H1 (cell line): ENCODE measurements around the gene COL6A5. TPM values are rescaled to one million over a fixed set of nuclear protein-coding genes. Genes with fewer than 3 reads are reported as not detected.

Source experiments
- CTCF ChIA-PET: fragments of 300-600 bp; sonication (Branson Sonifier 250); formaldehyde crosslinking; loops from one replicate; lab custom pipeline; 2021; ENCODE audit not compliant: partially characterized antibody; lab: Charles Lee
- POLR2A ChIA-PET: fragments of 300-600 bp; sonication (Branson Sonifier 250); formaldehyde crosslinking; loops from one replicate; lab custom pipeline; 2021; ENCODE audit warnings: inconsistent platforms; ENCODE audit not compliant: partially characterized antibody; lab: Charles Lee
- DNase-seq, 2 experiments: peaks; one replicate each; pipeline versions ENCODE4 v3.0.0 to v3.0.0-alpha.2; 2010 to 2022; ENCODE audit warnings: low spot score in 2 of 2, low read depth in 1 of 2, mixed read lengths in 1 of 2
- FAIRE-seq: peaks from 2 replicates; lab custom pipeline; 2011; peaks lifted over from hg19 to GRCh38; lab: Jason Lieb, UNC
- H2AFZ ChIP-seq: 2 replicates; pipeline ENCODE4 v1.8.1; 2012; ENCODE audit warnings: low read length, inconsistent platforms
- H2AK5ac ChIP-seq: 2 replicates; pipeline ENCODE4 v1.6.1; 2013; ENCODE audit warnings: low read depth, low read length
- H2BK120ac ChIP-seq: replicated peaks from 2 replicates; pipeline ENCODE3; 2013; ENCODE audit warnings: low read depth, low read length, inconsistent platforms
- H2BK12ac ChIP-seq: 2 replicates; pipeline ENCODE4 v1.6.1; 2013; ENCODE audit warnings: low read depth, low read length
- H2BK15ac ChIP-seq: 2 replicates; pipeline ENCODE4 v1.6.1; 2013; ENCODE audit warnings: low read length
- H2BK20ac ChIP-seq: 2 replicates; pipeline ENCODE4 v1.6.1; 2013; ENCODE audit warnings: low read length
- H2BK5ac ChIP-seq: 2 replicates; pipeline ENCODE4 v1.6.1; 2013; ENCODE audit warnings: low read depth, low read length
- H3K14ac ChIP-seq: 2 replicates; pipeline ENCODE4 v1.6.1; 2013; ENCODE audit warnings: inconsistent platforms; ENCODE audit not compliant: insufficient read length
- H3K18ac ChIP-seq: 2 replicates; pipeline ENCODE4 v1.6.1; 2013; ENCODE audit warnings: low read length; ENCODE audit errors: extremely low read depth
- H3K23ac ChIP-seq: 2 replicates; pipeline ENCODE4 v1.6.1; 2013; ENCODE audit warnings: inconsistent platforms; ENCODE audit not compliant: insufficient read length
- H3K23me2 ChIP-seq: 2 replicates; pipeline ENCODE4 v1.6.1; 2013; ENCODE audit warnings: low read depth, low read length
- H3K27ac ChIP-seq: 2 replicates; pipeline ENCODE4 v1.6.1; 2011; ENCODE audit warnings: low read depth, low read length, inconsistent platforms
- H3K27me3 ChIP-seq, 4 experiments: replicated peaks in 1 of 4; 1 replicate in 1 of 4; 2 replicates in 3 of 4; pipeline versions ENCODE4 v1.6.1 to v1.8.1; 2011 to 2013; ENCODE audit warnings: low read length in 3 of 4, mild to moderate bottlenecking in 3 of 4, inconsistent platforms in 2 of 4, mixed read lengths in 2 of 4, moderate library complexity in 1 of 4; ENCODE audit not compliant: control insufficient read depth in 3 of 4, insufficient read depth in 3 of 4; ENCODE audit errors: extremely low read depth in 1 of 4
- H3K36me3 ChIP-seq, 4 experiments: 2 replicates each; pipeline versions ENCODE4 v1.6.1 to v1.8.1; 2011 to 2013; ENCODE audit warnings: mild to moderate bottlenecking in 4 of 4, low read length in 3 of 4, moderate library complexity in 2 of 4, control low read depth in 1 of 4, inconsistent platforms in 1 of 4; ENCODE audit not compliant: insufficient read depth in 4 of 4, control insufficient read depth in 2 of 4
- H3K4ac ChIP-seq: replicated peaks from 2 replicates; pipeline ENCODE3; 2013; ENCODE audit warnings: low read length, low read depth, mixed read lengths, inconsistent platforms; ENCODE audit not compliant: insufficient read length
- H3K4me1 ChIP-seq, 4 experiments: replicated peaks in 1 of 4; 1 replicate in 1 of 4; 2 replicates in 3 of 4; pipeline versions ENCODE4 v1.6.1 to v1.8.1; 2011 to 2013; ENCODE audit warnings: low read length in 3 of 4, inconsistent platforms in 2 of 4, mixed read lengths in 1 of 4; ENCODE audit not compliant: insufficient read depth in 4 of 4, control insufficient read depth in 3 of 4
- H3K4me2 ChIP-seq, 2 experiments: 2 replicates each; pipeline versions ENCODE4 v1.6.1 to v1.8.1; 2011 to 2013; ENCODE audit warnings: low read depth in 2 of 2, low read length in 2 of 2, control low read depth in 1 of 2, inconsistent platforms in 1 of 2, mild to moderate bottlenecking in 1 of 2; ENCODE audit not compliant: insufficient read depth in 1 of 2
- H3K4me3 ChIP-seq, 4 experiments: fragments of 200-600, 300-600 bp in 1 of 4; sonication (generic), shearing (Covaris generic), sonication (Bioruptor Twin) in 1 of 4; 2 replicates each; pipeline versions ENCODE4 v1.5.1 to v1.8.1; 2011 to 2016; ENCODE audit warnings: low read length in 4 of 4, low read depth in 3 of 4, control low read depth in 2 of 4, inconsistent platforms in 2 of 4, mild to moderate bottlenecking in 2 of 4, mixed read lengths in 1 of 4, moderate library complexity in 1 of 4; ENCODE audit not compliant: insufficient read depth in 2 of 4; ENCODE audit errors: extremely low read depth in 1 of 4
- H3K56ac ChIP-seq: replicated peaks from 2 replicates; pipeline ENCODE3; 2013; ENCODE audit warnings: low read depth, mild to moderate bottlenecking, mixed read lengths, low read length, inconsistent platforms; ENCODE audit not compliant: insufficient read length
- H3K79me1 ChIP-seq: 2 replicates; pipeline ENCODE4 v1.6.1; 2013; ENCODE audit warnings: low read depth, low read length, control low read depth
- H3K79me2 ChIP-seq, 2 experiments: 2 replicates each; pipeline versions ENCODE4 v1.6.1 to v1.8.1; 2012 to 2013; ENCODE audit warnings: low read length in 2 of 2, mild to moderate bottlenecking in 2 of 2, inconsistent platforms in 1 of 2; ENCODE audit not compliant: insufficient read depth in 2 of 2, control insufficient read depth in 1 of 2
- H3K9ac ChIP-seq, 4 experiments: replicated peaks in 1 of 4; 1 replicate in 1 of 4; 2 replicates in 3 of 4; pipeline versions ENCODE4 v1.6.1 to v1.8.1; 2011 to 2013; ENCODE audit warnings: low read depth in 3 of 4, low read length in 3 of 4, control low read depth in 2 of 4, mild to moderate bottlenecking in 2 of 4, moderate library complexity in 2 of 4, inconsistent platforms in 1 of 4; ENCODE audit errors: extremely low read depth in 1 of 4
- H3K9me3 ChIP-seq, 2 experiments: 2 replicates each; pipeline versions ENCODE4 v1.6.1 to v1.8.1; 2012 to 2013; ENCODE audit warnings: mild to moderate bottlenecking in 2 of 2, moderate library complexity in 2 of 2, control low read depth in 1 of 2, inconsistent platforms in 1 of 2, low read depth in 1 of 2, low read length in 1 of 2, mixed read lengths in 1 of 2; ENCODE audit not compliant: insufficient read depth in 2 of 2
- H4K20me1 ChIP-seq, 2 experiments: replicated peaks in 1 of 2; 2 replicates each; pipeline versions ENCODE3 to v1.8.1; 2011 to 2013; ENCODE audit warnings: inconsistent platforms in 2 of 2, low read length in 2 of 2, mild to moderate bottlenecking in 1 of 2; ENCODE audit not compliant: insufficient read depth in 2 of 2, control insufficient read depth in 1 of 2
- H4K5ac ChIP-seq: 2 replicates; pipeline ENCODE4 v1.6.1; 2013; ENCODE audit warnings: low read length, low read depth, mixed read lengths, inconsistent platforms; ENCODE audit not compliant: insufficient read length
- H4K8ac ChIP-seq: 2 replicates; pipeline ENCODE4 v1.8.0; 2013; ENCODE audit warnings: mild to moderate bottlenecking, moderate library complexity, low read length, inconsistent platforms; ENCODE audit not compliant: insufficient read depth; ENCODE audit errors: extremely low read depth
- H4K91ac ChIP-seq: replicated peaks from 2 replicates; pipeline ENCODE3; 2013; ENCODE audit warnings: low read length, mixed read lengths, inconsistent platforms; ENCODE audit not compliant: insufficient read length
- CEBPB ChIP-seq: IDR thresholded peaks from 2 replicates; pipeline ENCODE4 v1.6.1; 2012; ENCODE audit warnings: low read depth, low read length
- CHD1 ChIP-seq: IDR thresholded peaks from 2 replicates; pipeline ENCODE4 v1.6.1; 2012; ENCODE audit warnings: low read depth, low read length, improper control_type of control experiment
- KDM4A ChIP-seq: IDR thresholded peaks from one replicate; pipeline ENCODE4 v1.7.1; 2012; ENCODE audit warnings: low read depth, mild to moderate bottlenecking, moderate library complexity, low read length, inconsistent platforms; ENCODE audit not compliant: severe bottlenecking
- PHF8 ChIP-seq: fragments of 200-600 bp; sonication (generic); conservative IDR thresholded peaks from 2 replicates; pipeline ENCODE4 v1.7.1; 2012; ENCODE audit warnings: low read depth, mild to moderate bottlenecking, inconsistent platforms, low read length, moderate library complexity
- RAD21 ChIP-seq, 2 experiments: IDR thresholded peaks in 1 of 2; conservative IDR thresholded peaks in 1 of 2; 2 replicates each; pipeline ENCODE4 v1.6.1; 2011; ENCODE audit warnings: low read depth in 2 of 2, low read length in 2 of 2, improper control_type of control experiment in 1 of 2, inconsistent platforms in 1 of 2, mild to moderate bottlenecking in 1 of 2, moderate library complexity in 1 of 2
- RXRA ChIP-seq: IDR thresholded peaks from 2 replicates; pipeline ENCODE4 v1.6.1; 2011; ENCODE audit warnings: low read depth, mild to moderate bottlenecking, low read length, moderate library complexity; ENCODE audit not compliant: insufficient read depth
- SRF ChIP-seq: IDR thresholded peaks from 2 replicates; pipeline ENCODE4 v1.6.1; 2011; ENCODE audit warnings: mild to moderate bottlenecking, low read depth, low read length, moderate library complexity
- TAF7 ChIP-seq: optimal IDR thresholded peaks from 2 replicates; pipeline ENCODE3; 2011; ENCODE audit warnings: low read depth, mild to moderate bottlenecking, inconsistent platforms, low read length, moderate library complexity, borderline replicate concordance
- WGBS, 2 experiments: shearing (Covaris generic) in 1 of 2; methylation state at CpG; one replicate each; pipeline versions ENCODE4 v1.1.6 to v1.1.7; 2013 to 2015; ENCODE audit warnings: low lambda C conversion rate in 2 of 2, mixed read lengths in 2 of 2, inconsistent platforms in 1 of 2, low coverage in 1 of 2, missing lambda C conversion rate in 1 of 2; ENCODE audit not compliant: insufficient replicate concordance in 2 of 2, insufficient coverage in 1 of 2, insufficient read length in 1 of 2; ENCODE audit errors: extremely low coverage in 1 of 2, missing lambda C conversion rate in 1 of 2; 5-methylcytosine and 5-hydroxymethylcytosine counted together
- polyA plus RNA-seq, 7 experiments: library from polyadenylated mRNA; depleted of rRNA in 3 of 7; stranded (reverse) in 5 of 7; unstranded in 2 of 7; fragments of >200 nt in 5 of 7; fragments of 200-250 nt in 2 of 7; gene quantifications; 1 replicate in 5 of 7; 2 replicates in 1 of 7; 4 replicates in 1 of 7; pipeline versions ENCODE4 v1.2.1 to v1.2.3, GENCODE V29; 2011 to 2013; ENCODE audit warnings: missing spikeins in 2 of 7, mixed read lengths in 2 of 7
- total RNA-seq: library from RNA; stranded (reverse); fragmentation: NEBNext Ultra II Directional; extraction: Animal tissue kit (Norgen Biotek cat#: 25700); gene quantifications from 2 replicates; pipeline ENCODE4 v1.2.1, GENCODE V29; 2021

COL6A5 gene
- total and polyA plus RNA-seq, 2 of the 8 experiments (the other 6 are each of a cell fraction or from before 2014, with no cell fraction given): 0.05 to 0.06 TPM

DNA sequence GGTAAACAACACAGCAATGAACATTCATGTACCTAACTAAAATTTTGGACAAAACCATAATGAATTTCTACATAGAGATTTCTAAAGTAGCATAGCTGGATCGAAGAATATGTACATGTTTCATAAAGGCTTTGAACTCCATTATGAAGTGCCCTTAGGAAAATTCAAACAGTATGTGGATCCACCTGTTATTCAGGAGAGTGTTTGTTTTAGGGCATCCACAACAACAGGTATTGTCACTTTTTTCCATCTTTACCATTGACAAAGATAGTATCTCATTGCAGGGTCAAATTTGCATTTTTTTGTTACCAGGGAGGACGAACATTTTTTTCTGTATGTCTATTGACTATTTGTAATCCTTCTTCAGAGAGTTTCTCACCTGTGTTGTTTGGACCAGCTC lies 75.0 kb downstream of the COL6A5 start:
- ChIA-PET CTCF (interaction anchor here (0.7 to 0.8 kb wide), 2 partner anchors 9 to 55 kb away, joined by 3 to 4 read pairs; no protein-coding TSS in a partner anchor), POLR2A (no interaction called here)
- Histone ChIP-seq H2AFZ (no peak overlapping the region), H3K27me3 (no peaks in the 10 kb centered on the region), H2BK20ac (no peak overlapping the region), H2BK15ac (no peak overlapping the region), H4K91ac (no peak overlapping the region), H2BK5ac (no peak overlapping the region), H2BK120ac (no peak overlapping the region), H3K36me3 (no peaks in the 10 kb centered on the region), H3K4me2 (no peak overlapping the region), H3K23me2 (no peaks in the 10 kb centered on the region), H4K5ac (no peak overlapping the region), H2BK12ac (no peak overlapping the region), H3K18ac (no peak overlapping the region), H3K79me2 (no peaks in the 10 kb centered on the region), H2AK5ac (no peak overlapping the region), H3K4me1 (no peaks in the 10 kb centered on the region), H3K4ac (no peak overlapping the region), H3K27ac (no peak overlapping the region), H3K4me3 (no peak overlapping the region), H4K8ac (no peak overlapping the region), H4K20me1 (no peaks in the 10 kb centered on the region), H3K56ac (no peak overlapping the region), H3K9ac (no peak overlapping the region), H3K23ac (no peak overlapping the region), H3K79me1 (no peaks in the 10 kb centered on the region), H3K9me3 (no peaks in the 10 kb centered on the region), H3K14ac (no peak overlapping the region)
- DNase-seq: no peak
- FAIRE-seq: no peak
- 92% methylated on average over 2 of the region's 2 CpGs; no CpG with 5 or more reads in 1 of the 2 experiments for WGBS, 2 experiments
- TF ChIP-seq TAF7 (no peak), RAD21 (IDR thresholded peaks at IDR 0.05 in 1 of 2, conservative IDR thresholded peaks at IDR 0.05 in 1 of 2; ENCODE audit: low read depth in 2 of 2, low read length in 2 of 2) (no peak), SRF (no peak), CEBPB (no peak), KDM4A (no peak), RXRA (no peak), PHF8 (no peak), CHD1 (no peak)
